HG03575 (cell line): ENCODE data around the gene MINK1.
"Not testable (repeated sequence)": the region's sequence is repeated elsewhere in the genome, so short reads cannot be mapped to it uniquely, and the experiment has no call there.

Experiments used
- ATAC-seq: cut with Tn5 transposase; IDR thresholded peaks from one replicate; pipeline ENCODE4 v1.9.1; 2021; ENCODE audit not compliant: unreplicated experiment, insufficient number of reproducible peaks, low FRiP score; ENCODE audit errors: extremely low read depth

The MINK1 gene

DNA sequence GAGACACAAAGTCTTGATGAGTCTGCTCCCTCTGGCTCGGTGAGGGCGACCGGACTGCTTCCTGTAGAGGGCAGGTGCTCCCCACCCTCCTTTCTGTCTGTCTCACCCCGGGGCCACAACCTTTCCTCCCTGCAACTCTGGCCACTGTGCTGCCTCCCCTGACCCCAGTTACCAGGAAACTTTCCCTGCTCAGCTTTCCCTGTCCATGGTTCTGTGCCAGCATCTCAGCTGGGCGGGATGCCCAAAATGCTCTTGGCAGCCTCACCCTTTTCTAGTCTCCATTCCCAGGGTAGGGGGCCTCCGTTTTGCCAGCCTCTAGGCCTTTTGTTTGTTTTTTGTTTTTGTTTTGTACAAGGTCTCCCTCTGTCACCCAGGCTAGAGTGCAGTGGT, 24.8 kb upstream of the MINK1 start:
- ATAC-seq = no peak

DNA sequence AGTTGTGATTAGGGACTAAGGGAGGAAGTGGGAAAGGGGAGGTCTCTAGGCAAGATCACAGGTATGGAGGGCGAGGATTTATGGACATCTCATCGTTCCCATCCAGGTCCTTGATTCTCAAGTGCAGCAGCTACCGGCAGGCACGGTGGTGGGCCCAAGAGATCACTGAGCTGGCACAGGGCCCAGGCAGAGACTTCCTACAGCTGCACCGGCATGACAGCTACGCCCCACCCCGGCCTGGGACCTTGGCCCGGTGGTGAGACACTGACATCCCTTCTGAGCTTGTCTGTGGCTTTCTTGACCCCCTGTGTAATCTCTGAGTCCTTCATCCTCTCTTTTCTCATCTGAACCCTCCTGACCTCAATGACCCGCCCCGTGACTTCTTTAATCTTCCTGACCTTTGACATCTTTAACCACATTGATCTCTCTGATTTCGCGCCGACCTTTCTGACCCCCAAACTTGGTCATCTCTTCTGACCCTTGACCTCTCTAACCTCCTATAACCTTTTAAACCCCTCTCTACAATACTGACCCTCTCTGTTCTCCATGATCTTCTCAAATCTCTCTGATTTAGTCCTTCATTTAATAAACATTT, 22.3 kb upstream of the MINK1 start:
- ATAC-seq = no peak

DNA sequence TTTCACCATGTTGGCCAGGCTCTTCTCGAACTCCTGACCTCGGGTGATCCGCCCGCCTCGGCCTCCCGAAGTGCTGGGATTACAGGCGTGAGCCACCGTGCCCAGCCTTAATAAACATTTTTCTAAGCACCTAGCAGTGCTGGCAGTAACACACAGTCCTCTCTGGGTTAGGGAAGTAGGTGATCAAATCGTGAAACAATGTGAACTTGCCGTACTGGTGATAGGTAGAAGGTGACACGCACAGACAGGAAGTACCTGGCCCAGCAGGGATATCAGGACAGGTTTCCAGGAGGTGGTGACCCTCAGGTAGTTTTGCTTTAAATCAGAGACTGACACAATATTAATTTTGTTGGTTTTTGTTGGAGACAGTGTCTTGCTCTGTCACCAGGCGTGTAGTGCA, 21.7 kb upstream of the MINK1 start:
- ATAC-seq = no peak

DNA sequence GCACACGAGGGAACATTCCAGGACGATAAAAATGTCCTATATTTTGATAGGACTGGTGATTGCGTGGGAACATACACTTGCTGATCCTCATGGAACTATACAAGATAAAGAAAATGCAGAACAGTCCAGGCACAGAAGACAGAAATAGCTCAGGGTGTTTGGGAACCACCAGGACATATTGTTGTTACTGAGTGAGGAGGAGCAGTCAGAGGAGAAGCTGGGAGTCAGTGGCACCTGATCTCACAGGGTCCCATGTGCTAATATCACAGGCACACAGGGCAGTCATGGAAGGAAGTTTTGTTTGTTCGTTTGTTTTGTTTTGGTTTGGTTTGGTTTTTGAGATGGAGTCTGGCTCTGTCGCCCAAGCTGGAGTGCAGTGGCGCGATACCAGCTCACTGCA, 20.4 kb upstream of the MINK1 start:
- ATAC-seq = no peak

DNA sequence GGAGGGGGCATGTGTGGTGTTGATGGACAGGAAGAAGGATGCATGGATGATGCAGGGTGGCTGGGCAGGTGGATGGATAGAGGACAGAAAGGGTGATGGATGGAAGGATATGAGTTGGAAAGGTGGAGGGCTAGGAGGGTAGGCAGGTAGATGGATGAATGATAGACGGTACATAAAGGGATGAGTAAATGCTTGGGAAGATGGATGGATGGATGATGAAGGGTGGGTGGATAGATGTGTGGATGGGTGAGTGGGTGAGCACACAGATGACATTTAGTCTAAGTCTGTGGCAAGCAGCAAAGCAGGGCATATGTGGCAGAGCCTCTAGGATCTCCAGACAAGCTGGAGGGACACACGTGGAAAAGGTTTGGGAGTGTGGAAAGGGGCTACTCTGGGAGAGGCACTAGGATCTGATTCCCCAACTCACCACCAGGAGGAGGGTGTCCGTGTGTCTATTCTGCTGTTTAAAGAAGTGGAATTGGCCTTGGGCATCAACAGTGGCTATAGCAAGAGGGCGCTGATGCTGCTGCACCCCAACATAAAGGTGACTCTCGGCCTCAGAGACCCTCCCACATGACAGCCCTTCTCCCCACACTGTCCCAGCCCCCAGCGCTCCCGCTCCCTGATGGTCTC, 18.0 kb upstream of the MINK1 start:
- ATAC-seq = no peak

DNA sequence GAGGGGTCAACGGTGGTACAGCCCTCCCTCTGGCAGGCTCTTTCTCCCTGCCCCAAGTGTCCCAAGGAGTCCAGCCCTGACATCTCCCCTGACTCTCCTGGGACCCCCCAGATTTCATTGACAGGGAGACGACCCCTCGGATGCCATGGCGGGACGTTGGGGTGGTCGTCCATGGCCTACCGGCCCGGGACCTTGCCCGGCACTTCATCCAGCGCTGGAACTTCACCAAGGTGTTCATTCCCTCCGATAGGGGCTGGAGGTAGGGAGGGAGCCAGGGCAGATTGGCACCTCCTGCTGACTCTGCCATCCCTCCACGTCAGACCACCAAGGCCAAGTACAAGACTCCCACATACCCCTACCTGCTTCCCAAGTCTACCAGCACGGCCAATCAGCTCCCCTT, 16.3 kb upstream of the MINK1 start:
- ATAC-seq = no peak

DNA sequence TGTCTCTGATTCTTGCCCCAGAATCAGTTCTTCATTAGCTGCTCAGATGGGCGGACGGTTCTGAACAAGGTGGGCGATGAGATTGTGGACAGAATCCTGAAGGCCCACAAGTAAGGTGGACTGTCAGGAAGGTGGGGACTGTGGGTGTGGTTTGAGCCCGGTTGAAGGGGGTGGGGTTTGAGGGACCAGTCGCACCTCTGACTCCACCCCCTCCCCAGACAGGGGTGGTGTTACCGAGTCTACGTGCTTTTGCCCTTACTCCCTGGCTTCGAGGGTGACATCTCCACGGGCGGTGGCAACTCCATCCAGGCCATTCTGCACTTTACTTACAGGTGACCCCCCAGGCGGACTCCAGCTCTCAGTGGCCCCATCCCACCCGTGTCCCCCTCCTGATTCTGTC, 14.9 kb upstream of the MINK1 start:
- no peak for ATAC-seq

DNA sequence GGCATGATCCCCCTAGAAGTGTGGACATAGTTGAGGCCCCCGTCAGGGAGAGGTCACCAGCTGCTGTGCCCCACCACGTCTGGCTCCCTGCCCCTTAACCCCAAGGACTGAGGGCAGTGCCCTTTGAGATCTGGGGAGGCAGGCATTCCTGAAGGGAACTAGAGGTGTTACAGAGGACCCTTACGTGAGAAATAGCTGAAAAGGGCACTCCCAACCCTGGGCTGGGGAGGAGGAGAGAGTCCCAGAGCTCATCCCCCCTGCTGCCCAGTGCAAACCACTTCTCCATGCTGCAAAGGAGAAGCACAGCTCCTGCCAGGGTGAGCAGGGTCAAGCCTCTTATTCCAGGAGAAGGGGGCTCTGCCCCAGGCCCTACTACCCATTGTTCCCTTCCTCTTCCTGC, 10.3 kb upstream of the MINK1 start:
- ATAC-seq = no peak

DNA sequence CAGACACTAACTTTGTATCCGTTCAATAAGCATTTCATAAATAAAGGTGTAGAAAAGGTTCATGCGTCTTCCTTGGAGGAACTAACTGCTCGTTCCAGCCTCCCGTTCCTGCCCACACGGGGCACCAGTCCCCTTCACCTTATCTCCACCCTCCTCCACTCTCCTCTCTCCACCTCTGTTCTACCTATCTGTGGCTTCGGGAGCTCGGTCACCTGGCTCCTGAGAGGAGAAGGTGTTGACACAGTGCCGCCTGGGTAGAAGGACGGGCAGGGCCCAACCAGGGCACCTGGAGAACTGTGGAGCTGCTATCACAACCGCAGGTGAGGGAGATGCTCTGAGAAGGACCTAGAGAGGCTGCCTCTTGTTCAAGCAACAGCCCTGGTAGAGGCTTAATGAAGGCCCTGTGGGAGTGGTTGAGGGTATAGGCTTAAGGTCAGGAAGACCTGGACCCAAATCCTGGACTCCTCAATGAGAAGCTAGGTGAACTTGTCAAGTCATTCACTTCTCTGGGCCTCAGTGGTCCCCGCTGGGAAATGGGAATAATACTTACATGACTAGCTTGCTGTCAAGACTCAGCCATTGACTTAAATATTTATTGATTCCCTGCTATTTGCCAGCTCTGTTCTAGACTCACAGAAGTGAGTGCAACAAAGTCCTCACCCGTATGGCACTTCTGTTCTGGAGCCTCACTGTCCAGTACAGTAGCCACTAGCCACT, 9.6 kb upstream of the MINK1 start:
- ATAC-seq = no peak

DNA sequence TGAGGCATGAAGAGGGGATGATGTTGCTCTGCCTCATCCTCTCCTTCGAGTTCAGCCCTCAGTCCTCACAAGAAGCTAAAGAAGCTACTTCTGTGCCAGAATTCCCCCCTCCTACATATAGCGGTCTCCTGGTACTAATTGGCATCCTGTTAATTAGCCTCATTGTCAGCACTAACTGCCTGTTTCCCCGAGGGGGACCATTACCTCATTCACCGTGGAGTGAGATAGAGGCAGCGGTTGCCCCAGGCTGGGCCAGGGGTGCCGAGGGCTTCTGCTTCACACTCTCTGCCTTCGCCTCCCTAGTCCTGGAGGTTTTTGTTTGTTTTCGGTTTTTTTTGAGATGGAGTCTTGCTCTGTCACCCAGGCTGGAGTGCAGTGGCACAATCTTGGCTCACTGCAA, 5.7 kb upstream of the MINK1 start:
- no peak for ATAC-seq

DNA sequence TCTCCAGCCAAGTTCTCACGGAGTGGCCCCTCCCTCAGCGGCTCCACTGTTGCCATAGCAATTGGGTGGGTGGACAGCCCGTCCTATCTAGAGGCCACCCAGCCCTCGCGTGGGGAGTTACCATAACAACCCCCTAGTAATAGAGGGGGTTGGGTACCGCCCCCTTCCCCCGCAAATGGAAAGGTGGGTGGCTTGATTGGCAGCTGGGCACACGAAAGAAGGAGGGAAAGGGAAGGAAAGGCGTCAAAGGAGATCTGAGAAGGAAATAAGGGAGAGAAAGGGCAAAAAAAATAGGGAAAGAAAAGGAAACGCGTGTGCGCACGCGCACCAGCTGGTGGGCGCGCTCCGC, 337 bp upstream of the MINK1 start:
- not testable (repeated sequence) for ATAC-seq

DNA sequence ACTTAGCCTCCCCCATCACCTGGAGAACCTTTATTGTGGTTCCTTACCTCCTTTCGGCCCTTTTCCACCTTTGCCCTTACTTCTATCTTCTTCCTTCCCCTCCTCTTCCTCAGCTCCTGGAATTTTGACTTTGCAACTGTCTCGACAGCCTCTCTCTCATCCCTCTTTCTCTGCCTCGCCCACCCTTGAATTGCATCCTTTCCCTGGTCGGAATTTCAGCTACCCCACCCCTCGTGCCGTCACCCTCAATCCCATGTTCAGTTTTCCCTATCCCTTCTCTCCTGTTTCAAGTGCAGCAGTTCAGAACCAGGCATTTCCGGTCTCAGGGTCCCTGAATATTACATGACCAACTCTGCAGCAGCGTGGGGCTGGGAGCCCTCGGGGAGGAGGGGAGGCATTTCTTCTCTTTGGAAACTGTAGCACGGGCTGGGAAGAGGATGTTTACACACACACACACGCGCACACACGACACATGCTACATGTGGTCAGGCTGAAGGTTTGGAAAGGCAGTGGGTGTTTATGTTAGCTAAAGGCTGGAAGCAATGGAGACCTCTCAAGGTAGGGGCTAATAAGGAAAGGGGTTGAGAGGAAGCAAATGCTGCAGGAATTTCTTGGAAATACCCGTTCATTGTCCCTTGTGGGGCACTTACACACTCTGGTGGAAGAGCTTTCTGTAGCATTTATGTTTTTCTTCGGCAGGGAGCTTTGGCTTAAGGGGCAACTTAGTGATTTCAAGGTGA, 971 bp downstream of the MINK1 start:
- ATAC-seq = no peak

DNA sequence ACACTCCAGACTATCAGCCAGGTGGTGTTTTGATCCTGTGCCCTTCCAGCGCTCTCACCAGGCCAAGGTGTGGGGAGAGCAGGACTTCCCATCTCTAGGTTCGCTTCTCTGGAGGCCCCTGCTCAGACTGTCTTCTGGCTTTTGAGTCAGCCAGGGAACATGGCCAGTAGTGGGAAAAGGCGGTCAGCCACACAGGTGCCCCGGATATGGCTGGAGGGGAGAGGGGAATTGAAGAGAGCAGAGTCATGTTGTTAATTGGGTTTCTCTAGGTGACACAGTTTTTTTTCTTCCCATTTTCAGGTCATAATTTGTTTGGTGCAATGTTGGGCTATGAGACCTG, 1.5 kb downstream of the MINK1 start:
- no peak for ATAC-seq

DNA sequence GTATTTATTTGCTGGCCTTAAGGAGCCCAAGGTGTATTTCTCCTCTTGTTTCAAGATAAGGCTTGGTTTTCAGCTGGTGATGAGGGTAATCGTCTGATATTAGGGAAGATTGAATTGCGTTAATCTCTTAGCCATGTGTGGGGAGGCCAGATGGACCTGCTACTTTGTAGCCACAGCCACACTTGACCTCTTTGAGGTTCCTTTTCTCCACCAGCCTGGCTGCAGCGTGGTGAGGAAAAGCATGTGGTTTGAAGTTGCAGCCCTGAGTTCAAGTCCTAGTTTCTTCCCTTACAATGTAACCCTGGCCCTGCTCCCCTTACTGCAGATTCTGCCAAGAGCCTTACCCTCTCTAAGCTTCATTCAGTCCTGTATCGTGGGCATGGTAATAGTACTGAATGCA, 3.1 kb downstream of the MINK1 start:
- no peak for ATAC-seq

DNA sequence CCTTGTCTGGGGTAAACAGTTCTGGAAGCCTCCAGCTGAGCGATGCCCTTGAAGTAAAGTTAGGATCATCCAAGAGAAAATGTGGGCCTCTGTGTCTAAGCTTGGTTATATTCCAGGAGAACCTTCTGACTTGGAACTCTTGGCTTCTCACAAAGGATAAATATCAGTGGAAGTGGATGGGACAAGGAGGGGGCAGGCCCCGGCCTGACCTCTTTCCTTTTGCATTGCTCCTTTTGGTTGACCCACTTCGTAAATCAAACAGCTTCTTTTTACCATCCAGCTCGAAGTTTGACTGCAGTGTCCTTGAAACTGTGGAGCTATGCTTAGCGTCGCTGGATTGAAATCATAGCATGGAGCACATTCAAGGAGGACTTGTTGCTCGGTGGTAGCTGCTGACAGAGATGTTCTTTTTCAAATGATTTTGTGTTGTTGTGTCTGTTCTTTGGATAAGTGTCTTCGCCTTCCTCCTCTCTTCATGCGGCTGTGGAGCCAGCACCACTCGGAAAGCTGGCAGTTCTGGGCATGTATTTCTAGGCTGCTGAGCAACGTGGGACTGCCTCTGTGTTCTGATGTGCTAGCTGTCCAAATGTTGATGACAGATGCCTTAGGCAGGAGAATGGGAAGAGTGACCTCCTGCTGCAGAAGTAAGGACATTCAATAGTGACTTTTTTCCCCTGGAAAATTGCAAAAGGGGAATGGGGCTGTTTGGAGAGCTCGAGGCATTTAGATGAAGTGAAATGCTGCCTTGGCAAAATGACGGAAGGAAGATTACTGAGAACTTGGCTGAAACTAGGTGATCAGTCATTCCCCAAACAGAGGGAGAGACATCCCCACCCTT, 4.5 kb downstream of the MINK1 start:
- ATAC-seq = no peak

DNA sequence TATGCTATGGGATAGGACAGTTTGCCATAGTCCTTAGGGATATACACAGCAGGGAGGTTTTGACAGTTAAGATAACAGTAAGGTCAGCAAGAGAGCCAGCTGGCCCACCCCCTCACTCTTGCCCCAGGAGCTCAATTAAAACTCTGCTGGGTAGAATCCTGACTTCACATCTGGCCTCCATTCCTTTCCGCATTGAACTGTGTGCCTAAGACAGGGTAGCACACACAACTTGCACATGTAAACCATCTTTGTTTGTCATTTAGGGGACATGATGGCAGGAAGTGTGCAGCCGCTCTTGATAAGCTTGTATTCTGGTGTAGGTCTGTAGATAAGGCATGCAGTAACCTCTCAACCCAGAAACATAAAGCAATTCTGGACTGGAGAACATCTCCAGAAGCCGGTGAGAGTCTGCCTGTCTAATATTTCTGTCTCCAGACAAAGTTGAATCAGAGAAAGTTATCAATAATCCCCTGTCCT, 5.2 kb downstream of the MINK1 start:
- ATAC-seq = no peak

DNA sequence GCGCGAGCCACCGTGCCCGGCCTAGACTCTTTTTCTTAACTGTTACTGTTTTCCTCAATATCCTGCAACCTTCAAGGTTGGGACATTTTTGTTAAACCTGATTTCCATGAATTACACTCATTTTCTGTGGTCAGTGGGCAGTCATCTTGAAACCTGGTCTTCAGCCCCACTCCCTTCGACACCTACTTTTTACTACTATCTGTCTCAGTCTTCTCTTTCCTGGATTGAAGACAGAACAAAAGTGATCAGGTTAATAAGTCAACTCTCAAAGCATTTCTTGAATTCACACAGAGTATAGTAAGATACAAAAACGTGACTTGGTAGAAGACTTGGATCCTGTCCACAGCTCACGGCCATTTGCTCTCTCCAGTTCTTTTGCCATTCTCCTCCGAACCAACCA, 6.1 kb downstream of the MINK1 start:
- no peak for ATAC-seq

DNA sequence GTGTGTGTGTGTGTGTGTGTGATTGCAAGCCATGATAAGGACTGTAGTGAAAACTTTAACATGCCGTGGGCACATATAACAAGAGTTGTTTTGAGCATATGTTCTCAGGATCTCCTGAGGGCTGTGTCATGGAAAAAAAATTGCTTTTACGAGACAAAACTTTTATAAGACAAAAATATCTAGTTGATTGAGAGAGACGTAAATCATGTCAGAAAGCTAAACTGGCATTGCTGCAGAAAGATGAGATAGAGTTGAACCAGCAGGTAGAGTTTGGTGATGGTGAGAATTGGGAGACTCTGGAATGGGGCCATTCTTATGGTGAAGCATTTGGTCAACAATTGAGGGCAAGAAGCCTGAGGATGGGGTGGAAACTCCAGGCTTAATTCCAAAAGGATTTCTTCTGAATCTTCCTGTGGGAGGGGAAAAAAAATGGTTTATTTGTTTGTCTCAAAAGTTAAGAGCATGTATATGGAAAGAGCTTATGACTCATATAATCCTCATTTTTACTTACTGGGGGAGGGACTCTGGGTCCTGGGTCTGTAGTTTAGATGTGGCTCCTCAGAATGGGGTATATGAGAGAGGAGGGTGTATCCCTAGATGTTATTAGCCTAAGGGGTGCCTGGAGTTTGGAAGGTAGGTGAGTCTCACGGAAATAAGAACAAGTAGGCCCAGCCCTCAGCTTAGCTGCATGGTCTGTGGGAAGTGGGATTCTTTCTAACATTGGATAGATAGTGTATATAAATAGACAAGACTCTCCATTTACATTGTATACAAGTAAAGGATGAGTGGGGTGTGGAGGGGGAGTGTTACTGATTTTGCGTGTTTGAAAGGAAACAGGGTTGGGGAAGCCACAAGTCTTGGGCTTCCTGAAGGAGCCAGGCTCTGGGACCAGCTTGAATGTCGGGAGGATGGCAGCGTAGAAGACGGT, 7.1 kb downstream of the MINK1 start:
- no peak for ATAC-seq
